Suprapubic skin (tissue), 4 donors: ENCODE results near the gene PIERCE2. TPM values are rescaled to one million over a fixed set of nuclear protein-coding genes. Genes with fewer than 3 reads are reported as not detected.
"Not testable (repeated sequence)": the region's sequence is repeated elsewhere in the genome, so short reads cannot be mapped to it uniquely, and the experiment has no call there.

Source experiments
- DNase-seq, 2 donors: peaks; one replicate each; pipeline ENCODE4 v3.0.0-alpha.2; 2019; ENCODE audit warnings: low spot score in 2 of 2
- H3K27ac ChIP-seq: fragments of 200-600 bp; sonication (generic); one replicate; pipeline ENCODE4 v1.5.1; 2019
- H3K27me3 ChIP-seq: fragments of 200-600 bp; sonication (generic); one replicate; pipeline ENCODE4 v1.5.1; 2019
- H3K36me3 ChIP-seq: fragments of 200-600 bp; sonication (generic); one replicate; pipeline ENCODE4 v1.5.1; 2019
- H3K4me1 ChIP-seq: fragments of 200-600 bp; sonication (generic); one replicate; pipeline ENCODE4 v1.5.1; 2019
- H3K4me3 ChIP-seq: fragments of 200-600 bp; sonication (generic); one replicate; pipeline ENCODE4 v1.5.1; 2019; ENCODE audit warnings: mild to moderate bottlenecking
- H3K9me3 ChIP-seq: fragments of 200-600 bp; sonication (generic); one replicate; pipeline ENCODE4 v1.5.1; 2019
- EP300 ChIP-seq: sonication (generic); formaldehyde crosslinking; IDR thresholded peaks from one replicate; pipeline ENCODE4 v1.6.1; 2017; ENCODE audit warnings: antibody characterized with exemption
- POLR2A ChIP-seq, 2 donors: fragments of 450-650 bp; IDR thresholded peaks; one replicate each; pipeline ENCODE4 v1.6.1; 2017; ENCODE audit warnings: antibody characterized with exemption in 2 of 2, mild to moderate bottlenecking in 2 of 2, moderate library complexity in 2 of 2
- POLR2AphosphoS5 ChIP-seq, 3 donors: sonication (generic); formaldehyde crosslinking; IDR thresholded peaks; one replicate each; pipeline ENCODE4 v1.6.1; 2017; ENCODE audit warnings: antibody characterized with exemption in 3 of 3
- WGBS: methylation state at CpG from one replicate; pipeline ENCODE4 v1.1.5; 2018; 5-methylcytosine and 5-hydroxymethylcytosine counted together
- total RNA-seq, 4 donors: library from RNA; depleted of rRNA; stranded (reverse); fragments of >200 nt; gene quantifications; one replicate each; pipeline ENCODE4 v1.1.0, GENCODE V29; 2016
- TF ChIP-seq, protein P1 (sequence below), 2 donors: fragments of 200-600 bp in 1 of 2; fragments of 450-650 bp in 1 of 2; sonication (generic) in 1 of 2; IDR thresholded peaks; one replicate each; pipeline ENCODE4 v1.5.1; 2016 to 2019; ENCODE audit warnings: antibody characterized with exemption in 2 of 2, mild to moderate bottlenecking in 1 of 2, moderate library complexity in 1 of 2

Gene PIERCE2
- total RNA-seq, 4 donors from 2014 or later: 1.5 to 3.6 (median 2.6) TPM; not detected in 1

DNA sequence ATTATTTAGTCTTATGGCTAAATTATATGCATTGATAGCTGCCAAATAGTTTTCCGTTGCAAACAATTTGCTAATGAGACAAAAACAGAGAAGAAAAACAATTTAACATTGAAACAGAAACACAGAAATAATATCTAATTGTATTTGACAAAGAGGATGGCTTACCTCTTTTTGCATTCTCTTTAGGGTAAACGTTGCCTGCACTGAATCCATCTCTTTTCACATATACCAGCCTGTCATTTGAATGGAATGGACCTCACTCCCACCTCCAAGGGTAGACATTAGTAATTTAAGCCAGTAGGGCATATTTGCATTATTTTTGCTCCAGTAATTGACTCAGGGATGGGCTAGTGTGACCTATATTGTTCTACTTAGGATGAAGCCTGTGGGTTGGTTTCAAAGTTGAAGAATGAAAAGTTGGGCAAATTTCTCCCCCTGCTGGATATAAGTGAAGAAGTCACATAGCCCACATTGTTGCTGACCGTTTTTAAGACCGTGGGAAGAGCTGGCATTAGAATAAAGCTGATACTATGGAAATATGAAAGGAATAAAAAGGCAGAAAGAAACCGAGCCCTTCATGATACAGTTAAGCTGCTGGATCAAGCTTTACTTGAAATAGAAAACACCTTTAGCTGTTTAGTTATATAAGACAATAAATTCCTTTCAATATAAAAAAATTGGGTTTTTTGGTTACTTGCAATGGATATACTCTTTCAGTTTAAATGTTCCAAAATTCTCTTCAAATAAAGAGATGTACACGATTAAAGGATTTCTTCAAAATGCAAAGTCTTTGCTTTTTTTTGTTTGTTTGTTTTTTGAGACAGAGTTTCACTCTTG, 26.9 kb downstream of the PIERCE2 start:
- WGBS: 33% methylated on average over 6 of the region's 6 CpGs

DNA sequence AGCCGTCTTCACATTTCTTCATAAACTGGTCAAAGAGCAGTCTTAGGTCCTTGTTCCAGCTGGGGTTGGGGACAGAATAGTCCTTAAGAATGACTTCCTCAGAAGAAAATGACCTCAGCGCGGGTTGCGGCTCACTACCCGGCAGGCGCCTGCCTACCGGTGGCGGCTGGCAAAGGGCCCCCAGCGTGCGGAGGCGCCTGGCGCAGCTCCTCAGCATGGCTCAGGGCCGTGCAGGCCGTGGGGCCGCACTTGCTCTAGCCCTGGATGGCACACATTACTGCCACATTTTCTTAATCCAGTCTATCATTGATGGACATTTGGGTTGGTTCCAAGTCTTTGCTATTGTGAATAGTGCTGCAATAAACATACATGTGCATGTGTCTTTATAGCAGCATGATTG, 34.8 kb downstream of the PIERCE2 start:
- not testable (repeated sequence) for H3K36me3 ChIP-seq, H3K27me3 ChIP-seq, H3K4me1 ChIP-seq, DNase-seq, H3K27ac ChIP-seq, H3K4me3 ChIP-seq, H3K9me3 ChIP-seq
- 95% methylated on average over 15 of the region's 15 CpGs for WGBS

More for the DNA sequence above, 26.9 kb downstream of the PIERCE2 start:
- TF ChIP-seq POLR2AphosphoS5 (IDR thresholded peaks at IDR 0.05) (no peak), POLR2A (IDR thresholded peaks at IDR 0.05) (no peak), EP300 (no peak)
- TF ChIP-seq, protein P1, sequence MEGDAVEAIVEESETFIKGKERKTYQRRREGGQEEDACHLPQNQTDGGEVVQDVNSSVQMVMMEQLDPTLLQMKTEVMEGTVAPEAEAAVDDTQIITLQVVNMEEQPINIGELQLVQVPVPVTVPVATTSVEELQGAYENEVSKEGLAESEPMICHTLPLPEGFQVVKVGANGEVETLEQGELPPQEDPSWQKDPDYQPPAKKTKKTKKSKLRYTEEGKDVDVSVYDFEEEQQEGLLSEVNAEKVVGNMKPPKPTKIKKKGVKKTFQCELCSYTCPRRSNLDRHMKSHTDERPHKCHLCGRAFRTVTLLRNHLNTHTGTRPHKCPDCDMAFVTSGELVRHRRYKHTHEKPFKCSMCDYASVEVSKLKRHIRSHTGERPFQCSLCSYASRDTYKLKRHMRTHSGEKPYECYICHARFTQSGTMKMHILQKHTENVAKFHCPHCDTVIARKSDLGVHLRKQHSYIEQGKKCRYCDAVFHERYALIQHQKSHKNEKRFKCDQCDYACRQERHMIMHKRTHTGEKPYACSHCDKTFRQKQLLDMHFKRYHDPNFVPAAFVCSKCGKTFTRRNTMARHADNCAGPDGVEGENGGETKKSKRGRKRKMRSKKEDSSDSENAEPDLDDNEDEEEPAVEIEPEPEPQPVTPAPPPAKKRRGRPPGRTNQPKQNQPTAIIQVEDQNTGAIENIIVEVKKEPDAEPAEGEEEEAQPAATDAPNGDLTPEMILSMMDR (IDR thresholded peaks at IDR 0.05): peak in 1 of 2 donors; percentile 24
- no peak for DNase-seq
- Histone ChIP-seq H3K4me3 (no peak overlapping the region), H3K27me3 (no peaks in the 10 kb centered on the region), H3K36me3 (no peaks in the 10 kb centered on the region), H3K27ac (no peak overlapping the region), H3K4me1 (no peaks in the 10 kb centered on the region), H3K9me3 (no peaks in the 10 kb centered on the region)

DNA sequence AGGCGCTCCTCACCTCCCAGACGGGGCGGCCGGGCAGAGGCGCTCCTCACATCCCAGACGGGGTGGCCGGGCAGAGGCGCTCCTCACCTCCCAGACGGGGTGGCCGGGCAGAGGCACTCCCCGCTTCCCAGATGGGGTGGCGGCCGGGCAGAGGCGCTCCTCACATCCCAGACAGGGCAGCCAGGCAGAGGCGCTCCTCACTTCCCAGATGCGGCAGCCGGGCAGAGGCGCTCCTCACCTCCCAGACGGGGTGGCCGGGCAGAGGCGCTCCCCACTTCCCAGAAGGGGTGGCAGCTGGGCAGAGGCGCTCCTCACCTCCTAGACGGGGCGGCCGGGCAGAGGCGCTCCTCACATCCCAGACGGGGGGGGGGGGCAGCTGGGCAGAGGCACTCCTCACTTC, 37.6 kb downstream of the PIERCE2 start:
- not testable (repeated sequence) for DNase-seq, H3K4me3 ChIP-seq, H3K27ac ChIP-seq, H3K27me3 ChIP-seq, H3K36me3 ChIP-seq, H3K9me3 ChIP-seq, H3K4me1 ChIP-seq
- 81% methylated on average over 11 of the region's 27 CpGs for WGBS

DNA sequence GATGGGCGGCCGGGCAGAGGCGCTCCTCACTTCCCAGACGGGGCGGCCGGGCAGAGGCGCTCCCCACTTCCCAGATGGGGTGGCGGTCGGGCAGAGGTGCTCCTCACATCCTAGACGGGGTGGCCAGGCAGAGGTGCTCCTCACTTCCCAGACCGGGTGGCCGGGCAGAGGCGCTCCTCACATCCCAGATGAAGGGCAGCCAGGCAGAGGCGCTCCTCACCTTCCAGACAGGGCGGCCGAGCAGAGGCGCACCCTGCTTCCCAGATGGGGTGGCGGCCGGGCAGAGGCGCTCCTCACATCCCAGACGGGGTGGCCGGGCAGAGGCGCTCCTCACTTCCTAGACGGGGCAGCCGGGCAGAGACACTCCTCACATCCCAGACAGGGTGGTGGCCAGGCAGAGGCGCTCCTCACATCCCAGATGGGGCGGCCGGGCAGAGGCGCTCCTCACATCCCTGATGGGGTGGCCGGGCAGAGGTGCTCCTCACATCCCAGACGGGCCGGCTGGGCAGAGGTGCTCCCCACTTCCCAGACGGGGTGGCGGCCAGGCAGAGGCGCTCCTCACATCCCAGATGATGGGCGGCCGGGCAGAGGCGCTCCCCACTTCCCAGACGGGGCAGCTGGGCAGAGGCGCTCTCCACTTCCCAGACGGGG, 38.2 kb downstream of the PIERCE2 start:
- not testable (repeated sequence) for H3K9me3 ChIP-seq
- 97% methylated on average over 7 of the region's 41 CpGs for WGBS

DNA sequence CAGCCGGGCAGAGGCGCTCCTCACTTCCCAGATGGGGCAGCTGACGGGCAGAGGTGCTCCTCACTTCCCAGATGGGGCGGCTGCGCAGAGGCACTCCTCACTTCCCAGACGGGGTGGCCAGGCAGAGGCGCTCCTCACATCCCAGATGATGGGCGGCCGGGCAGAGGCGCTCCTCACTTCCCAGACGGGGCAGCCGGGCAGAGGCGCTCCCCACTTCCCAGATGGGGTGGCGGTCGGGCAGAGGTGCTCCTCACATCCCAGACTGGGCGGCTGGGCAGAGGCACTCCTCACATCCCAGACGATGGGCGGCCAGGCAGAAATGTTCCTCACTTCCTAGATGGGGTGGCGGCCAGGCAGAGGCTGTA, 38.7 kb downstream of the PIERCE2 start:
- H3K36me3 ChIP-seq, DNase-seq, H3K4me1 ChIP-seq, H3K27me3 ChIP-seq, H3K27ac ChIP-seq, H3K4me3 ChIP-seq, H3K9me3 ChIP-seq: not testable (repeated sequence)
- no CpG with 5 or more reads among the region's 19 CpGs for WGBS

More for the DNA sequence above, 38.2 kb downstream of the PIERCE2 start:
- H3K4me1 ChIP-seq, H3K4me3 ChIP-seq, H3K36me3 ChIP-seq, H3K27ac ChIP-seq, H3K27me3 ChIP-seq, DNase-seq: not testable (repeated sequence)

DNA sequence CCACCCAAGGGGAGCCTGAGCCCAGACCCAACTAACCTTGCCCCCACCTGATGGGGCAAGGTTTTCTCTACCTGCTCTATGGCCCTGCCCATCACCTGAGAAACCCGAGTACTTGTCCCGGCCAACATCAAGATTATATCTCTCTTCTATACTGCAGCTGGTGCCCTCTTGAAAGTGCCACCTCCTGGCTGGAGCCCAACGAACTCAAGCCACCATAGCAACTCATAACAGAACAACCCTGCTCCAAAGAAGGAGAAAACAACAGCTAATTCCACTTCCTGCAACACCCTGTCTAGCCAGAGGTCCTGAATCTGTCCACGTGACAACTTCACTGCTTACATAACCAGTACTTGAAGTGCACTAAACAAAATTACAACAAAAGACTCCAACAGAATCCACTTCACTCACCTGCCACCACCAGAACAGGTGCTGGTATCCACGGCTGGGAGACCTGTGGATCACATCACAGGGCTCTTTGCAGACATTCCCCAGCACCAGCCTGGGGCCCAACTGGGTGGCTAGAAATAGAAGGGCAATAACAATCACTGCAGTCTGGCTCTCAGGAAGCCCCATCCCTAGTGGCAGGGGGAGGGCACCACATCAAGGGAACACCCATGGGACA, 49.2 kb downstream of the PIERCE2 start:
- no peak overlapping the region for H3K4me3 ChIP-seq
- H3K4me1 ChIP-seq: no peaks in the 10 kb centered on the region
- H3K27me3 ChIP-seq: no peaks in the 10 kb centered on the region
- no peaks in the 10 kb centered on the region for H3K9me3 ChIP-seq
- WGBS: 92% methylated on average over 5 of the region's 5 CpGs
- DNase-seq: no peak
- H3K27ac ChIP-seq: no peak overlapping the region
- H3K36me3 ChIP-seq: no peaks in the 10 kb centered on the region
- TF ChIP-seq, protein P1 (IDR thresholded peaks at IDR 0.05): no peak
- TF ChIP-seq POLR2AphosphoS5 (IDR thresholded peaks at IDR 0.05) (no peak), EP300 (no peak), POLR2A (IDR thresholded peaks at IDR 0.05) (no peak)

DNA sequence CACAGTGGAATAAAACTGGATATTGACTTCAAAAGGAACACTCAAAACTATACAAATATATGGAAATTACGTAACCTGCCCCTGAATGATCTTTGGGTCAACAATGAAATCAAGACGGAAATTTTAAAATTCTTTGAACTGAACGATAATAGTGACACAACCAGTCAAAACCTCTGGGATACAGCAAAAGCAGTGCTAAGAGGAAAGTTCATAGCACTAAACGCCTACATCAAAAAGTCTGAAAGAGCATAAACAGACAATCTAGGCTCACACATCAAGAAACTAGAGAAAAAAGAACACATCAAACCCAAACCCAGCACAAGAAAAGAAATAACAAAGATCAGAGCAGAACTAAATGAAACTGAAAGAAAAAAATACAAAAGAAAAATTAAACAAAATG, 53.2 kb downstream of the PIERCE2 start:
- H3K36me3 ChIP-seq: no peaks in the 10 kb centered on the region
- H3K4me1 ChIP-seq: no peaks in the 10 kb centered on the region
- no peak overlapping the region for H3K27ac ChIP-seq
- no peak for DNase-seq
- no peak overlapping the region for H3K4me3 ChIP-seq
- H3K9me3 ChIP-seq: no peaks in the 10 kb centered on the region
- TF ChIP-seq POLR2A (IDR thresholded peaks at IDR 0.05) (no peak), EP300 (no peak)
- 89% methylated on average over 4 of the region's 4 CpGs for WGBS
- H3K27me3 ChIP-seq: no peaks in the 10 kb centered on the region
